DMS79 treated with DMSO at 0.1 percent for 48 hours (cell line): ENCODE data around the gene GSTM5.
A peak's percentile ranks its signal among the peaks of the same experiment; 100 is the strongest.
"Not testable (repeated sequence)": the region's sequence is repeated elsewhere in the genome, so short reads cannot be mapped to it uniquely, and the experiment has no call there.

Source experiments
- DNase-seq: peaks from one replicate; lab custom pipeline; 2025; lab: John Stamatoyannopoulos, UW

Gene GSTM5

DNA sequence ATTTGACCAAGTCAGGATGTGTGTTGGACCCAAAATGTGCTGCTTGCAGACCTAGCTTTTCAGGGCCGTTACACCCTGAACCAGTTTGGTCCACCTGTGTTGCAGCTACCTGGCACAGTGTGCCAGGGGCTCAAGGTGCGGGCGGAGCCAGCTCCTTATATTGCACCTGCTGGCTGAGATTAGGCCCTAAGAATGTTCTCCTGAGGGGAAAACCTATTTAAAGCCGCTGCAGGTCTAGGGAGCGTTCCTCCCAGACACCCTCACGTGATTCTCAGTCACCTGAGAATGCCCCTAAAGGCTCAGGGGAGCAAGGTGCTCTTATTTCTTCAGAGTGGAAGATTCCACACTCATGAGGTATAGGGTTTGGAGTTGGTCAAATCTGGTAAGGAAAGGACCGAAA lies 16.8 kb downstream of the GSTM5 start:
- no peak for DNase-seq

DNA sequence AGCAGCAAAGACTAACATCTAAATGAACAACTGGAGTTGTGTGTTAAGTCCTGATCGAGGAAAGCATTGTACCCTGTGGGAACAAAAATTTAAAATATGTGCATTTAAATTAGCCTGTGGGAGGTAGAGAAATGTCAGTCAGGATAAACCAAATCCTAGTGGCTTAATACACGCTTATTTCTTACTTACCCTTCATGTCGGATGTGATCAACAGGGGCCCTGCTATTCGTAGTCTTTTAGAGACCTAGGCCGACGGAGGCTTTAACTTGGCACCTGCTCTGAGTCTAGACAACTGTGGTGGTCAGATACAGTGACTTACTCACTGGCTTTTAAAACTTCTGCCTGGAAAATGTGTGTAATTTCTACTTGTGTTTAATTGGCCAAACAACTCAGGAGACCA lies 18.6 kb downstream of the GSTM5 start:
- no peak for DNase-seq

DNA sequence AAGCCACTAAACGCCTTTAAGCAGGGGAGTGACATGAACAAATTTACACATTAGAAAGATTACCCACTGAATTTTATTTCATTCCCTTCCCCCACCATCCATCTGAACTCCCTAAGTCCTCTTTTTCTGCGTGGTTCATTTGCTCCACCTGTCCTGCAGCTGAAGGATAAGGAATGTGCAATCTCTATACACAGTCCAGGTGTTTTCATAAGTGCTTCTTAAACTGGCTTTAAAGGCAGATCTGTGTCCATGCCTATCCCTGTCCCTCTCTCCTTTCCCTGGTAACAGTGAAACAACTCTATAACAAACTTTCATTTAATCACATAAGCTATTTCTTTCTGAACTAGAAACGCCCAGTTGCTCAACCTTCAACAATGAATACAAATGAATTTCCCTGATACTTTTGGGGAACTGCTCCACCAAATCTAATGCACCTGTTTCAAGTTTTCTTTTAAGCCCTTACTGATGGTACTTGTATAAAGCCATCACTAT lies 20.4 kb downstream of the GSTM5 start:
- DNase-seq: peak; percentile 64

DNA sequence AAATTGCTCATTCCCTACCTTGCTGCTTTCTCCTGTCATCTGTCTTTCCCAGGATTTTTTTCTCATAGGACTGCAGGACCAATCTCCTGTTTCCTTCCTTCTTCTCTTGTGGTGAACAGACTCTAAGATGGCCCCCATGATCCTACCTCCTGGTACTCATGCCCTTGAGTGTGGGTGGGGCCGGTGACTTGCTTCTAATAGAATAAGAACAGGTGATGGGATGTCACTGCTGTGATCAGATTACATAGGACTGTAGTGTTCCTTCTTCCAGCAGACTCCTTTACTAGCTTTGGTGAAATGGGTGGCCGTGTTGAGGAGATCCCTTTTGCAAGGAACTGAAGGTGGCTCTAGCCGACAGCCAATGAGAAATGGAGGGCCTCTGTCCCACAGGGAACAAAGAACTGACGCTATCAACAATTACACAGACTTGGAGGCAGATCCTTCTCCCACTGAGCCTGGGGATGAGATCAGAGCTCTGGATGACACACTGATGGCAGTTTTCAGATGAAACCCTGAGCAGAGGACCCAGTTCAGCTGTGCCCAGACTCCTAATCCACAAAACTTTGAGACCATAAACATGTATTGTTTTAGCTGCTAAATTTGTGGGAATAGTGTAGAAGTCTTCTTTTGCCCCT lies 21.3 kb downstream of the GSTM5 start:
- no peak for DNase-seq

DNA sequence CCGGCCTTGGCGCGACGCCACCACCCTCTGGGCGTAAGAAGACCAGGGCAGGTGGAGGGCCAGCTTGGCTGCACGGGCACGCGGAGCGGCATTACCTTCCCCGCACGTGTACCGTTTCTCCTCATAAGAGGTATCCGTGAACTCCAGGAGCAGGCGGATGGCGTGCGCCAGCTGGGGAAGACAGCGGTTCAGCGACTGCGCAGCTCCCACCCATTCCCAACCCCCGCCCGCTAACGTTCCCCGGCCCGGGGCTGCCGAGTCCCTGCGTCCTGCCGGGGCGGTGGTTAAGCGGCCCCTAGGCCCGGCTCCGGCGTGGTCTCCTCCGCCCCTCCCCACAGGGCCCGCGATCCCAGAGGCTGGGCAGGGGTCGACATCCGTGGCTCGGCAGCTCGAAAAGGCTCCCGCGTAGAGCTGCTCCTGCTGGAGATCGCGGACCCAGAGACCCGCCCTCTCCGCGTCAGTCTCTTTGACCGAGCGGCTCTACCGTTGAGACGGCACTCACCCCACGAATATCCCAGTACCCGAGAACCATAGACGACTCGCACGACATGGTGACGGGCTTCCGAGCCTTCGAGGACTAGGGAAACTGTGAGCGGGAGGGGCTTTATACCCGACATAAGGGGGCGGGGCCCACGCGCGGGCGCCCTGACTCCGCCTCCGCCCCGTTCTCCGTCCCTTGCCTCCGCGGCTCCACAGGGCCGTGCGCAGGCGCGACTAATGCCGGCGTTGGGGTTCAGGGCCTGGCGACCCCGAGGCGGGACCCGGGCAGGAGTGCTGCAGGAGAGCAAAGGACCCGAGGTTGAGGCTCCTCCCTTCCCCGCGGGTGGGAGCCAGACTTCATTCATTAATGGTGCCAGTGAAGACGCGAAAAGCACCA lies 27.9 kb downstream of the GSTM5 start:
- DNase-seq: peak; percentile 85

DNA sequence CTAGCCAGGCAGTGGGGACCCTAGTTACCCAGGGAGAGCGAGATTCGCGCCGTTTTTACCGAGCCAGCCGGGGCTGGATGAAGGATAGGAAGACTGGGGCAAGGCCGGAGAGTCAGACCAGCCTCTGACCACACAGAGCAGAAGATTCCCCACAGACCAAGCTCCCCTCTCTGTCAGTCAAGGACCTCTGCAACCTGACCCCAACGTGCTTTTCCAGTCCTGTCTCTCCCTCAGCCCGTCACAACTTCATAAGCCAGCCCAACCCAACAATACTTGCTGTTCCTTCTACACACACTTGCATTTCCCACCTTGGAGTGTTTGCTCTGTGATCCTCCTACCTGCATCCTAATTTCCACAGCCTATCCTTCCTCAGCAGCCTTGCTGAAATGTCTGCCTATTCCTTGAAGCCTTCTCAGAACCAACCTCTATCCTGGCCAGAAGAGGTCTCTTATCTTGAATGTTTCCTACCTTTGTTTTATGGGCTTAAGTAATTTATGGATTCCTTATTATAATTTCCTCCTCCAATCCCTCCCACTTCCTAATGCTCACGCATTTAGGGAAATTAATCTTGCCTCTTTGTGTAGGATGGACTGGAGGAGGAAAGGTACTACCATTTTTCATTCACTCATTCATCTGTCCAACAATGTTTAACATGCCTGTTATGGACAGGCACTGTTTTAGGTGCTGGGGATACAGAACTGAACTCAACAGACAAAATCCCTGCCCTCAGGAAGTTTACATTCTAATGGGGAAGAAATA lies 28.7 kb downstream of the GSTM5 start, which contains the start of gene GSTM3:
GSTM3 (minus strand) TSS at position 424 of the 759 bp plus-strand sequence. CDS start 751 bp downstream, outside the sequence.
- DNase-seq: peak; percentile 82

DNA sequence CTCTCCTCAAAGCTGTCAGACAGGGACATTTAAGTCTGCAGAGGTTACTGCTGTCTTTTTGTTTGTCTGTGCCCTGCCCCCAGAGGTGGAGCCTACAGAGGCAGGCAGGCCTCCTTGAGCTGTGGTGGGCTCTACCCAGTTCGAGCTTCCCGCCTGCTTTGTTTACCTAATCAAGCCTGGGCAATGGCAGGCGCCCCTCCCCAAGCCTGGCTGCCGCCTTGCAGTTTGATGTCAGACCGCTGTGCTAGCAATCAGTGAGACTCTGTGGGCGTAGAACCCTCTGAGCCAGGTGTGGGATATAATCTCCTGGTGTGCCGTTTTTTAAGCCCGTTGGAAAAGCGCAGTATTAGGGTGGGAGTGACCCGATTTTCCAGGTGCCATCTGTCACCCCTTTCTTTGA lies 36.3 kb downstream of the GSTM5 start:
- DNase-seq: not testable (repeated sequence)

DNA sequence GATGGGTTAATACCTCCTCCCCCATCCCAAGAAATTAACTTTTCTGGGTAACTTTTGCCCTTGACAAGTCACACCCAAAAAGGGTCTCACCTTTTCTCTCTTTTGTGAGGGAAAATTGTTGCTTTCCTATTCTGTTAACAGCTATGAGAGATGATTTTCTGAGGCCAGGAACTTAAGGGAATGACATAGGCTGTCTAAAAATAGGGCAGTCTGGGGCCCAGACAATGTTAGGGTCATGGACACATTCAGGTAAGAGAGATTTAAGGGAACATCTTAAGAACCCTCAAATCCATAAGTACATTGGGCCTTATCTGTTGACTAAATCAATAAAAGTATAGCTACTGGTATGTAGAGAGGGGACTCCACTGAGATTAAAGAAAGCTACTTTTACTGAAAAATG lies 37.2 kb downstream of the GSTM5 start:
- no peak for DNase-seq

DNA sequence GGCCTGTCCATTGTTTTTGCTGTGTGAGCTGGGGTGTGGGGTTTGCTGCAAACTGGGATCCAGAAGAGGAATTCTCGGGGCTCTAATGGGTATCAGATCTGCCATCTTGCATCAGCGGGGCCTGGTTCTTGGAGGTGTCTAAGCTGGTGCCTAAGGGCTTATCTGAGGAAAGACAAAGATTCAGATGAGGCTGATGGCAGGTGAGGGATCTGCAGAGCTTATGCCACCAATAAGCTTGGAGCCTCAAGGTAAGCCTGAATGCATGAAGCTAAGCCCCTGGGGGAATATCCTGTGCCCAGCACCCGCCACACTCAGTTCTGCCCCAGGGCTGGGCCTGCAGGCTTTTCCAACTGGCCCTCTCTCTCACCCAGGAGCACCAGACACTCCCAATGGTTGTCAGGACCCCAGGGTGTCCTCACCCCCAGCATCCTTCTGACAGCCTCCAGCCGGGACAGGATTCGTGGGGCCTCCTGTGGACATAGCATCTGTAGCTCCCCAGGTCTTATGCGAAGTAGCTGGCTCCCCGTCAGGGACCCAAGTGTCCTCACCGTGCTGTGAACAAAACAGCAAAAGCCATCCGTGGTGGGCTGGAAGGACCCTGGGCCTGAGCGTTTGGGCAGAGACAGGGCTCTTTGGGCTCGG lies 38.3 kb downstream of the GSTM5 start:
- no peak for DNase-seq

DNA sequence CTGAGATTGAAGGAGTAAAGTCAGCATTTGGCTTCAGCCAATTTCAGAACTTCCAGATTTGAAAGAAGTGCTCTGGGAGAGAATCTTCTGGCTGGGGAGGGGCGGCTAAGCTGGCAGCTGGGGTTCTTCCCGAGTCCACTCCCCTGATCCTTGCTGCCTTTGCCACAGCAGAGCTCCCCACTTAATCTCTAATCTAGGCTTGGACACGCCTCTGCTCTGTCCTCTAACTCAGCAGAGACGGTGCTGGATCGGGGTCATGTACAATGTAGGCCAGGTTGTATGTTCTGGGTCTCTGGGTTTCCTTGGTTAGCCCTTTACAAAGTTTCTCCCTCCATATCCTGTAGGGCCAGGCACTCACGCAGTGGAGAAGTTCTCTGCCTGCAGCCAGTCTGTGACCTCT lies 38.9 kb downstream of the GSTM5 start:
- no peak for DNase-seq

DNA sequence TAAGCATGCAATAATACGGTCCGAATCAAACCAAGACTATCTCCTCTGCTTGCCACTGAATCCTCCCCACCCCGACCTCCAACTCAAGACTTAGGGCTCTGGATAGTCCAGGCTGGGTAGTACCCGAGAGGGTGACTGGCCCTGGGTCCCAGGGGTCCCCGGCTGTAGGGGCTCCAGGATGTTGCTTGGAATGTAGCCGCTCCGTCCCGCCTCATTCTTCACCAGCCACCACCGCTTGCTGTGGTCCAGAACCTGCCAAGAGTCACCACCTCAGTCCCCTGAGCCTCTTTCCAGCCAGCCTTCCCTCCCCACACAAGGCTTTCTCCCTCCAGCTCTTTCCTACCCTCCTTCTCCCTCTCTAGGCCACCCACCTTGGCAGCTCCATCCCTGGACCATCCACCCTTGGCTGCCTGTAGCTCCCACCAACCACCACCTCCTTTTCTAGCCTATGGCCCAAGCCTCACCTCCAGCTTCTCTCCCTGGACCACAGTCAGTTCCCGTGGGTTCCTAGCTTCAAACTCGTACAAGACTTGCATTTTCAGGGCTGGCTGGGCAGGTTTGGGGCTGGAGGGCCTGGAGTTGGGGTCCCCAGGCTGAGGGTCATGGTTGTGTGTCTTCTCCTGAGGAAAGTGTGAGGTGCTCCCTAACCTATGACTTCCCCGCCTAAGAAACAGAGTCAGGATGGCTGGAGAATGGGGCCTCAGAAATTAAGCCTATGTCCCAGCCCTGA lies 39.6 kb downstream of the GSTM5 start:
- DNase-seq: no peak

DNA sequence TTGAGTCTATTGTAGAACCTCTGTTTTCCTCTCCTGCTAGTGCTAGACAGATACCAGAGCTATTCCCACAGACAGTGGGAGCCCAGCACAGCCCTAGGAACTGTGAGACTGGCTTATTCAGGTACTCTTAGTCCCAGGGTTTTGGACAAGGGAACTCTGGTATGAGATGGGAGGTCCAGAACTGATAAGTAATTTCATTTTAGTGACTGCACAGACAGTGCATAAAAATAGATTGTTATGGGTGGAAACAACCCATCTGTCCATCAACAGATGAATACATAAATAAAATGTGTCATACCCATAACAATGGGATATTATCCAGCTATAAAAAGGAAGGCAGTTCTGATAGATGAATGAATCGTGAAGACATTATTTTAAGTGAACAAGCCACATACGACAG lies 42.7 kb downstream of the GSTM5 start:
- no peak for DNase-seq

DNA sequence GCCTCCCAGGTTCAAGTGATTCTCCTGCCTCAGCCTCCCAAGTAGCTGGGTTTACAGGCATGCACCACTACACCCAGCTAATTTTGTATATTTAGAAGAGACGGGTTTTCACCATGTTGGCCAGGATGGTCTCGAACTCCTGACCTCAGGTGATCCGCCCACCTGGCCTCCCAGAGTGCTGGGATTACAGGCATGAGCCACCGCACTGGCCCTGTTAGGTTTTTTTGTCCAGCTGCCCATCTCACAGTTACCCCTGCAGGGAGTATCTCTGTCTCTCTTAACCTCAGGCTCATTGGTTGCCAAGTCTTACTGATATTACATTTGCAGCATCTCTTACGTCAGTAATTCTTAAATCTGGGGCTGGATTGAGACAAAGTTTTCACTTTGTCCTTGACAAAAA lies 44.3 kb downstream of the GSTM5 start:
- DNase-seq: not testable (repeated sequence)

DNA sequence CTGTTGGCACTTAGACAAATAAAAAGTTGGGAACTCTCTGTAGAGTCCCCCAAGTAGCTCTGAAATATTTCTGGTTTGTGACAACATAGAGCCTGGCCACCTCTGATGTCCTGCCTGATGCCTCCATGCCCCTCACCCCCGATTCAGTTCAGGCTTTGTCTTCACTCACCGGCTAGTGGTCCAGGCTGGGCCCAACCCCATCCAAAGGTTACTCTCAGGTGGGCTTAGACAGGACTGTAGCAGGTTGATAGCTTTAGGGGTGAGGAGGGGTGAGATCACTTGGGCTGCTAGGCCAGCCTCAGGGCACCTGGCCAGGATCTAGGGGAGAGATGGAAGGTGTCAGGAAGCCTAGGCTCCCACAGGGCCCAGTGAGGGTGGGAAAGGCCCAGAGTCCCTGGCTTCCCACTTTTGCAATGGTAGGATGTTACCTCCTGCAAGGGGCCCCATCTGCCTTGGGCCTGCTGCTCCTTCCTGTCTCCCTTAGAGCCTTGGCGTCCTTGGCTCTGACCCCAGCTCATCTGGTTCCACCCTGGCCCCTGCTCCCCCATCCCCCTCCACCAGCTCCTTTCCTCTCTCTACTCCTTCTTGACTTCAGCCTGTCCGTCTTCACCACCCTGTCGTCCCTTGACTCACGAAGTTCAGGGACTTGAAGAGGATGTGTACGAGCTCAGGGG lies 44.9 kb downstream of the GSTM5 start:
- DNase-seq: no peak

DNA sequence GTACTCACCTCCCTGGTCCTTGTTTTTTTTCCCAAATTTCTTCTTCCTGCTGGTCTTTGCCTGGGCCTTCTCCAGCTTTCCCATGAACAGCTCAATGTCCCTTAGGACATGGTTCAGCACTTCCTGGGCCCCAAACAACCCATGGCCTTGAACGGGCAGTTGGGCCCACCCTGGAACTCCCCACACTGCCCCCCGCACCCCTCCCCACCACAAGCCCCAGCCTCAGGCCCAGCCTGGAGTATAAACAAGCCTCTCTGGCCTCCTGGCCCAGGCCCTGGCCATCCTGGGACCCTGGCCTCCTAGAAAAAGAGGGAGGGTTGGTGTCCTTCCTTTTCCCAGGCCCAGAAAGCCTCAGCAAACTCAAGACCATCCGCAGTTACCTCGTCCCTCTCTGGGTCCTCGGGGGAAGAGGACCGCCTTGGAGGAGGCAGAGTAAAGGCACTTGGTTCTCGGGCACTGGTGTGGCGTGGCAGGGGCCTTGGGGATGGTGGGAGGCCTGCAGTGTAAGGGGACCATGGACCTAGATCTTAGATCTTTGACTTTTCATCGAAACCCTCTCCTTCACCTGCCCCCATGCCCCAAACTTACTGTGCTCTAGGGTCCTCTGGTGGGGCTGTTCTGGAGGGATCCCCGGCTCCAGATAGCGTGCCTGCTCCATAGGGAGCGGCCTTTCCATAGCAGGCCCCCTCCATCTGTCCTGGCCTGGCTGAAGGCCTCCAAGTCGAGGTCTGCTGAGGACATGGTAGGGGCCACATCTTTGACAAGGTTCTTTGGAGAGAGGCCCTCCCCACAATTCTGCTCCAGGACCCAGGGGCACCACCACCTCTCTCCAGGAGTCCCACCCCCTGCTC lies 46.1 kb downstream of the GSTM5 start:
- DNase-seq: no peak

DNA sequence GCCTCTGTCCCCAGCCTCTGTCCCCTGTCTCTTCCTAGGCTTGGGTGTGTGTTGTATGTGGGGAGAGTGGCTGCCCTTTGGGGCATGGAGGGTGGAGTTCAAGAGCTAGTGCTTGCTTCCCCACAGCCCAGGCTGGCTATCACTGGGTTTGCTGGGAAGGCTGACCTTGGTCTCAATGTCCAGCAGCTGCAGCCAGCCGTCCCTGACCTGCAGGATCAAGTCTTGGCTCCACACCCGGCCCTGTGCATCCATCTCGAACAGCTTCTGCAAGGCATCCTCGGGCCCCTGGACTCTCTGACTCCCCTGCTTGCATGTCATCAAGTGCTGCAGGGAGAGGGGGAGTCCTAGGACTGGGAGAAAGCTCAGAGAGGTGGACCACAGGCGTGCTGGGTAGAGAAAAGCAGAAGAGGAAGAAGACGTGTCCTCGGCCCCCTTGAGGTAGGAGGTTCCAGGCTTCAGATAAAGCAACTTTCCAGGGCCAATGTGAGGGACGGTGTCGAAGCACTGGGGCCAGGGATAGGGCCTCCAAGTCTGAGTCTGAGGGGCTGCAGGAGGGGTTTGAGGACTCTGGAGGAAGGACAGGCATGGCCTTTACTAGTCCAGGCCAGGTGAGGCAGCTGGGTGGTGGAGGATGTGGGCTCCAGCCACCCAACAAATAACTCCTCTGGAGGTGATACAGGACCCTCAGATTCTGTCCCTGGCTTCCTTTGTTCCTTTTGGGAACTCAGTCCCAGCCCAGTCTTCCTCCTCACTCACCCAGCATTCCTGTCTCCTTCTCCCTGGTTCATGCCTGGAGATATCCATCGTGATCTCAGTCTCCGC lies 47.7 kb downstream of the GSTM5 start:
- no peak for DNase-seq

DNA sequence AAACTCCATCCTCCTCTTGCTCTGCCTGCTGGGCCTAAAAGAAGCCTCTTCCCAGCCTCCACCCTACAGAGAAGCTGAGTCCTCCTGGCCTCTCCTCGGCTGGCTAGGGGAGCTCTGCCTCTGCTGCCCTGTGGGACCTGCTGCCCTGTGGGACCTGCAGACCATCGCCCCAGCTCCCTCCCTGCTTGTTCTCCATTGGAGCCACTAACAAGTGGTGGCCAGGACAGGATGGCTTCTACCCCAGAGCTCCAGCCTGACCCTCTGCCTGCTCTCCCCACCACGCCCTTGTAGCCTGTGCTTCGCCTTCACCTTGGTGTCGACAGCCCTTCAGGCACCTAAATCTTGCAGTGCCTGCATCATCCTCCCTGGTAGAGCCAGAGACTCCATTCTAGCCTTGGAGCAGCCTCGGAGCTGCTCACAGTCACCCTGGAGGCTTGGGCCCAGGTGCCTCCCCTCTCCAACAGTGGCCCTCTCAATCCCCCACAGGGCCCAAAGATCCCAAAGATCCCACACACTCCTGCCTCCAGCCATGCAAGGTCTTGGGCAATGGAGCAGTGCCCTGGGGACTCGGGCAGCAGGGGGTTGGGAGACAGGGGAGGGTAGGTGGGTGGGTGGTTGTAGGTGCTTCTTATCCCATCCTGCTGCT lies 48.7 kb downstream of the GSTM5 start:
- DNase-seq: no peak
